GM12872 (cell line): ENCODE measurements around the gene SIGLEC8.

Experiments
- CTCF ChIP-seq: IDR thresholded peaks from 3 replicates; pipeline ENCODE4 v1.5.1; 2011; ENCODE audit warnings: low read depth, mild to moderate bottlenecking, low read length, moderate library complexity; ENCODE audit not compliant: insufficient read depth

SIGLEC8 gene

GRCh38 chr19:51434456-51434855 lies 23.8 kb downstream of the SIGLEC8 start:
- no peak for TF ChIP-seq CTCF

GRCh38 chr19:51433043-51433442 lies 25.2 kb downstream of the SIGLEC8 start:
- TF ChIP-seq CTCF, result no peak

- no peak for TF ChIP-seq CTCF
Observed at GRCh38 chr19:51431124-51431523, 27.1 kb downstream of the SIGLEC8 start.

GRCh38 chr19:51430221-51430620 lies 28.0 kb downstream of the SIGLEC8 start:
- TF ChIP-seq CTCF, result no peak

- no peak for TF ChIP-seq CTCF
Observed at GRCh38 chr19:51427201-51427600, 31.1 kb downstream of the SIGLEC8 start.

GRCh38 chr19:51422053-51422448 lies 36.2 kb downstream of the SIGLEC8 start:
- TF ChIP-seq CTCF, result peak; percentile 100

- no peak for TF ChIP-seq CTCF
Observed at GRCh38 chr19:51421229-51422052, 36.8 kb downstream of the SIGLEC8 start.

- TF ChIP-seq CTCF, result no peak
Observed at GRCh38 chr19:51418707-51419106, 39.5 kb downstream of the SIGLEC8 start.
